ENCODE results near the gene GALNT5. TPM values are rescaled to one million over a fixed set of nuclear protein-coding genes. Genes with fewer than 3 reads are reported as not detected.

The GALNT5 gene
- total and polyA plus RNA-seq, 5 donors from 2014 or later: 0.14 TPM; not detected in 4

GRCh38 chr2:157362627-157363026 lies 105.1 kb downstream of the GALNT5 start:
- H3K27ac Mint-ChIP-seq: no peak overlapping the region
- no peak overlapping the region for H3K4me3 Mint-ChIP-seq
- Histone ChIP-seq H3K4me3 (ENCODE audit: low read depth, low read length) (no peak overlapping the region), H3K27me3 (ENCODE audit: control insufficient read depth, insufficient read depth, low read length) (no peaks in the 10 kb centered on the region), H3K9me3 (ENCODE audit: control insufficient read depth in 2 of 2, low read length in 2 of 2) (peaks cover 0 to 15% of the 10 kb centered on the region in 2 experiments), H3K4me1 (ENCODE audit: control insufficient read depth, insufficient read depth, low read length, poor library complexity, severe bottlenecking) (peaks cover 13% of the 10 kb centered on the region), H3K36me3 (ENCODE audit: control insufficient read depth, insufficient read depth, low read length) (peaks cover 1% of the 10 kb centered on the region), H3K27ac (ENCODE audit: insufficient read depth, low read length, poor library complexity, severe bottlenecking) (no peak overlapping the region)
- ATAC-seq (ENCODE audit: low read depth in 2 of 2) (no peak), DNase-seq (no peak)
- peaks cover 13% of the 10 kb centered on the region for H3K36me3 Mint-ChIP-seq
- no peaks in the 10 kb centered on the region for H3K27me3 Mint-ChIP-seq
- peaks cover 24 to 35% (median 28%) of the 10 kb centered on the region in 4 donors for H3K4me1 Mint-ChIP-seq
- H3K9me3 Mint-ChIP-seq: peaks cover 0 to 15% (median 11%) of the 10 kb centered on the region in 7 donors

GRCh38 chr2:157363612-157364101 lies 106.2 kb downstream of the GALNT5 start:
- H3K27ac Mint-ChIP-seq: peak overlapping the region in 2 of 3 donors; percentile 52 to 84
- H3K4me1 ChIP-seq (ENCODE audit: control insufficient read depth, insufficient read depth, low read length, poor library complexity, severe bottlenecking): peaks cover 13% of the 10 kb centered on the region
- H3K27me3 ChIP-seq (ENCODE audit: control insufficient read depth, insufficient read depth, low read length): no peaks in the 10 kb centered on the region
- peaks cover 1% of the 10 kb centered on the region for H3K36me3 ChIP-seq (ENCODE audit: control insufficient read depth, insufficient read depth, low read length)
- H3K4me1 Mint-ChIP-seq: peaks cover 25 to 40% (median 28%) of the 10 kb centered on the region in 4 donors
- peaks cover 0 to 15% (median 11%) of the 10 kb centered on the region in 7 donors for H3K9me3 Mint-ChIP-seq
- H3K9me3 ChIP-seq (ENCODE audit: control insufficient read depth in 2 of 2, low read length in 2 of 2): peaks cover 0 to 15% of the 10 kb centered on the region in 2 experiments
- DNase-seq (no peak), ATAC-seq (ENCODE audit: low read depth in 2 of 2) (no peak)
- H3K36me3 Mint-ChIP-seq: peaks cover 13% of the 10 kb centered on the region
- no peaks in the 10 kb centered on the region for H3K27me3 Mint-ChIP-seq
- no peak overlapping the region for H3K27ac ChIP-seq (ENCODE audit: insufficient read depth, low read length, poor library complexity, severe bottlenecking)
- H3K4me3 ChIP-seq (ENCODE audit: low read depth, low read length): peak overlapping the region; percentile 13
- H3K4me3 Mint-ChIP-seq: no peak overlapping the region

Other genes with a start within 250 kb of the GALNT5 start
- gene ERMN, start 68.1 kb downstream of the GALNT5 start, total RNA-seq: 13.0 TPM
- gene ERMN, start 68.1 kb downstream of the GALNT5 start, polyA plus RNA-seq: not detected
- 454 TPM for gene CYTIP, start 186.4 kb downstream of the GALNT5 start, total RNA-seq
- gene CYTIP, start 186.4 kb downstream of the GALNT5 start, polyA plus RNA-seq: 100 to 1,000 TPM; 123 to 205 (median 150) TPM